GM12864 (cell line): ENCODE data around the gene BTRC.

Source experiments
- DNase-seq: peaks from one replicate; pipeline ENCODE4 v3.0.0-alpha.2; 2011; ENCODE audit warnings: low read depth
- H3K4me3 ChIP-seq: 2 replicates; pipeline ENCODE4 v1.5.1; 2011; ENCODE audit warnings: mild to moderate bottlenecking, low read depth, low read length, control low read depth
- TF ChIP-seq, protein P1 (sequence below): IDR thresholded peaks from 2 replicates; pipeline ENCODE4 v1.5.1; 2011; ENCODE audit warnings: low read depth, mild to moderate bottlenecking, moderate library complexity, low read length, control low read depth, inconsistent platforms; ENCODE audit errors: missing control alignments

Gene BTRC

DNA sequence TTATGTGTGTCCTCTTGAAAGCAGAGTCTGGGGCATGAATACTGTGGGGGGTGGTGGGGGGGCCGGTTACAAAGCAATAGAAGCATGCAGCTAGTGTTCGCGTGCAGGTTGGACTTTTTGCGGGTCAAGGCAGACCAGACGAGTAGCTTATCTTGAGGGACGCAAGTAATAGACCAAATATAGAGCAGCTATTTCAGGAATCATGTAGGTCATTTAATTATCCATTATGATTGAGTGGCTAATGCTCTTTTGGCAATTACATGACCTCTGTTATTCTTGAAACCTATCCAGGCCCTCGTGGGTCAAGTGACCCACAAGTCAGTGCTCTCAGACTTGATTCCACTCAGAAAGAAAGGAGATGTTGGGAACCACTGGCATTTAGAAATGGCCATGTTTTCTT lies 93.0 kb downstream of the BTRC start:
- DNase-seq, result no peak
- TF ChIP-seq, protein P1, sequence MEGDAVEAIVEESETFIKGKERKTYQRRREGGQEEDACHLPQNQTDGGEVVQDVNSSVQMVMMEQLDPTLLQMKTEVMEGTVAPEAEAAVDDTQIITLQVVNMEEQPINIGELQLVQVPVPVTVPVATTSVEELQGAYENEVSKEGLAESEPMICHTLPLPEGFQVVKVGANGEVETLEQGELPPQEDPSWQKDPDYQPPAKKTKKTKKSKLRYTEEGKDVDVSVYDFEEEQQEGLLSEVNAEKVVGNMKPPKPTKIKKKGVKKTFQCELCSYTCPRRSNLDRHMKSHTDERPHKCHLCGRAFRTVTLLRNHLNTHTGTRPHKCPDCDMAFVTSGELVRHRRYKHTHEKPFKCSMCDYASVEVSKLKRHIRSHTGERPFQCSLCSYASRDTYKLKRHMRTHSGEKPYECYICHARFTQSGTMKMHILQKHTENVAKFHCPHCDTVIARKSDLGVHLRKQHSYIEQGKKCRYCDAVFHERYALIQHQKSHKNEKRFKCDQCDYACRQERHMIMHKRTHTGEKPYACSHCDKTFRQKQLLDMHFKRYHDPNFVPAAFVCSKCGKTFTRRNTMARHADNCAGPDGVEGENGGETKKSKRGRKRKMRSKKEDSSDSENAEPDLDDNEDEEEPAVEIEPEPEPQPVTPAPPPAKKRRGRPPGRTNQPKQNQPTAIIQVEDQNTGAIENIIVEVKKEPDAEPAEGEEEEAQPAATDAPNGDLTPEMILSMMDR, result no peak
- no peak overlapping the region for H3K4me3 ChIP-seq

DNA sequence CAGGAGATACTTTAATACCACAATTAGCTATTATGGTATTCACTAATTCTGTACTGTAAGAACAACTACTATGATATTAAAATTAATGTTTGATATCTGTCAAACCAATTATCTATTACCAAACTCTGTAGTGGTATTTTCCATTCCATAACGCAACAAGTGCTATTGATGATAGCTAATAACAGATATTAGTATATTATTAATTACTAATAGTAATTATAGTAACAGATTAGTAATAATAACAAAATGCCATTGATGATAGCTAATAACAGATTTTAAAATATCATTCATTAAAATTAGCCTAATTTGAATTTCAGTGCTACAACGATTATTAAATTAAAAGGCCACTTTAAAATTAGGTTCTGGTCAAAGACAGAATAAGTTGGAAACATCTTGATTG lies 93.5 kb downstream of the BTRC start:
- TF ChIP-seq, protein P1, result no peak
- no peak overlapping the region for H3K4me3 ChIP-seq
- DNase-seq, result no peak

DNA sequence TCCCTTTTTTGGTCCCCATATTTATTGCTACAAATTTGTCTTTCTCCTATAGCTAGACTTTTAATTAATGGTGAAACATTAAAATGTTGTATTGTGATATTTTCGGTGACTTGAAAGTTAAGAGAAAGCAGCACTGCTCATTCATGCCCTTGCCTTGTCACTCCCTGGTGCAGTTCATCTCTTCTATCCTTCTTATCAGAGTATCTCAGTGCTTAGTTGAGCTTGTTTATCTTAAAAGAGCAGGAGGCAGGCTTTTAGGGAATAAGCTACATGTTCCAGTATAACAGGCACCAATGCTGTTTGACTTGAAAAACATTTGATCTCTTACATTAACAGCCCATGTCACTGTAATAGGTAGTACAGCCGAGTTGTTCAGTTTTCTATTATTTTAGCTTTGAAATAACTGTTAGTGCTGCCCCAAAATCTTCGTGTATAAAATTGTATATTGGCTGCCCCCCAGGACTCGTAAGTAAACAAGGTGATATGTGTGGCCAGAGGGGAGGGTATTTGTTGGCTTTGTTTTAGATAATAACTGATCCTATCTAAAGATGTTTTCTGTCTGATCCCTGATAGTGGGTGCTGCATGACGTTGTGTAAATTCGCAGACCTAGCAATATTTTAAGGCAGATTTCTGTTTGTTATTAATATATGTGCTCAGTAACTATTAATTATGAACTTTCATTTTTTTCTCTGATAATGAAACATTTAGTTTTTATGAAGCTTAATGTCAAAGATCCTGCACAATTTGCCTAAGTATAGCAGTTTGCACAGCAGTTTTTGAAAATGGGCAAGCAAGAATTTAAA lies 96.5 kb downstream of the BTRC start:
- no peak overlapping the region for H3K4me3 ChIP-seq
- TF ChIP-seq, protein P1, result no peak
- DNase-seq, result no peak

DNA sequence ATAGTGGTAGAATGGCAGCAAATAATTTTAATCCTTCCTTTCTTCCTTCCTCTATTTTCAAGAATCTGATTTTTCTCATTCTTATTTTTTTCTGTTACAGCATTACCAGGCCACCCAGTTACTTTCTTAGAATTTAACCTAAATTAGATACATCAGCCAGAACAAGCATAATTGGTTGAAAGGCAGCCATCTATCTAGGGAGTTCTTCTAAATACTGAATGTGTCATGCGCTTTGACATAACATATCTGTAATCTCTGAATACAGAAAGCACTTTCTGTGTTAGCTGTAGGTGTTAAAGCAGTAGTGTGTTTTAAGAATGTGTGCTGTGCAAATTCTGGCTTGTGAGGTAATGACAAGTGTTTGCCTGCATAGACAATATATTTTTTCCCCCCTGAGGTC lies 97.3 kb downstream of the BTRC start:
- TF ChIP-seq, protein P1, result no peak
- DNase-seq, result no peak
- no peak overlapping the region for H3K4me3 ChIP-seq

DNA sequence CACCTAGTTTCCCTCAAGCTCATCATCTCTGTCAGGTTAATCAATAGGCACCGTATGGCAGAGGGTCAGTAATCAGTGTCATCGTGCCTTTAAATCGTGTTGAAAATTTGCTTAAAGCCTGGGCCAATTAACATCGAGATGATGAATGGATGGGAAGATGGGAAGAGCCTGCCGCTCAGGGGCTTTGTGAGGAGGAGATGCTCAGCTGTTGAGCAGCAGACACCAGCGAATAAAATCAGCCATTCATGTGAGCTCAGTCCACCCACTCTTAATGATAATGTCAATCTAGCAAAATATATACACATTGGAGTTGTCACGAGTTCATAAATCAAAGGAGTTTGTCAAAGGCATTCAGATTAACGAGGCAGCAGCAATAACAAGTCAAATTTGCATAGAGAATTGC lies 97.7 kb downstream of the BTRC start:
- no peak overlapping the region for H3K4me3 ChIP-seq
- DNase-seq, result no peak
- TF ChIP-seq, protein P1, result no peak

DNA sequence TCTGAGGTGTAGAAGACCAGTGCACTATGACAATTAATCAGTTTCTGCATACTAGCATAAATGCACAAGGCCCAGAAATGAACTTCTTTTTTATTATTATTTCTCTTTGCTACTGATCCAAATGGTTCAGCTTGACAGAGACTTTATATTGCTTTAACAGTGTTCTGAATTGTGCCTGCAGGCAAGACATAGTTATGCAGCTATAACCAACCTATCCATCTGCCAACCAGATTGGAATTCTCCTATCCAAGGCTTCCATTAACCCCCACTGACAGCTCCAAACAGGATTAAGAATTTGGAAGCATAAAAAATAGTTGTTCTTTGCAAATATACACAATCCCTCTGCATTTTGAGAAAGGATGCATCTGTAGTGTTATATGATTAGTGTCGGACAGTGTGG lies 98.2 kb downstream of the BTRC start:
- no peak for DNase-seq
- TF ChIP-seq, protein P1, result no peak
- no peak overlapping the region for H3K4me3 ChIP-seq

DNA sequence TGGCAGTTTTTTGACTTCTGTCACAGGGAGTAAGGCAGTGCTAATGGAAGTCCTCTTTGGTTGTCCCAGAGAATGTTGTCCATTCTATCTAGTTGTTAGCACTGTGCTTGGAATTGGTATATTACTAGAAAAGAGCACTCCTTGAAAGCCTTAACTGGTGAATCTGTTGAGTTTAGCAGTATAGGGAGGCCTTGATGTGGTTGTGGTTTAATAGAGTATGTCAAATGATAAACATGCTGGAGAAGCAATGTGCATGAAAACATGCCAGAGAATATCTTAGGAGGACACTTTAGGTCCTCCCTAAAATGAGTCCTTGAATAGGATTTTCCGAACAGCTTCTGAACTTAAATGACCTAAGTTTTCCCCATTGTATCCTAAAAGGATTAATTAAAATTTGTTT lies 98.6 kb downstream of the BTRC start:
- TF ChIP-seq, protein P1, result no peak
- DNase-seq, result no peak
- no peak overlapping the region for H3K4me3 ChIP-seq
